Epithelial cell of proximal tubule (primary cell): ENCODE data around the gene AKAP7. TPM values are rescaled to one million over a fixed set of nuclear protein-coding genes. Genes with fewer than 3 reads are reported as not detected.
"Not testable (repeated sequence)": the region's sequence is repeated elsewhere in the genome, so short reads cannot be mapped to it uniquely, and the experiment has no call there.

Experiments used
- DNase-seq: peaks from one replicate; pipeline ENCODE4 v3.0.0-alpha.2; 2011; ENCODE audit warnings: low read depth
- H3K4me3 ChIP-seq: 2 replicates; pipeline ENCODE4 v1.5.1; 2011; ENCODE audit warnings: low read depth, mild to moderate bottlenecking, low read length
- total RNA-seq: library from RNA; depleted of rRNA; stranded (reverse); fragments of >200 nt; gene quantifications from 2 replicates; pipeline ENCODE4 v1.2.3, GENCODE V29; 2015
- TF ChIP-seq, protein P1 (sequence below): conservative IDR thresholded peaks from 2 replicates; pipeline ENCODE4 v1.5.1; 2012; ENCODE audit warnings: low read depth, mild to moderate bottlenecking, low read length

AKAP7 gene
- total RNA-seq, 1 donor from 2014 or later, result 3.5 TPM

DNA sequence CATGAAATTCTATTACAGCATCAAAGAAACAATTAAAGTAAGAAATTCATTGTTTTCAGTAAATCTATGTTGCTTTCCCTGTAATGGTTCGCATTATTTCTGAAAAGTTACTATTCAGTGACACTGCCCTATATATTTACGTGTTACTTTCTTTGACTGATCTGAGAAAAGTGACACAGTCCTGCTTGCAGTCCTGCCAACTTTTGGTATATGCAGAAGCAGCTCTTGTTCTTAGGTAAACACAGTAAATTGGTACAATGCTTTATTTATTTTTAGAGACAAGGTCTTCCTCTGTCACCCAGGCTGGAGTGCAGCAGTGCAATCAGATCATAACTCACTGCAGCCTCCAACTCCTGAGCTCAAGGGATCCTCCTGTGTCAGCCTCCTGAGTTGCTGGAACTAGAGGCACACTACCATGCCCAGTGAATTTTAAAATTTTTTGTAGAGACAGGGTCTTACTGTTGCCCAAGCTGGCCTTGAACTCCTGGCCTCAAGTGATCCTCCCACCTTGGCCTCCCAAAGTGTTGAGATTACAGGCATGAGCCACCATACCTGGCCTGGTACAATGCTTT lies 151.3 kb downstream of the AKAP7 start:
- H3K4me3 ChIP-seq, result no peak overlapping the region
- no peak for DNase-seq
- TF ChIP-seq, protein P1, sequence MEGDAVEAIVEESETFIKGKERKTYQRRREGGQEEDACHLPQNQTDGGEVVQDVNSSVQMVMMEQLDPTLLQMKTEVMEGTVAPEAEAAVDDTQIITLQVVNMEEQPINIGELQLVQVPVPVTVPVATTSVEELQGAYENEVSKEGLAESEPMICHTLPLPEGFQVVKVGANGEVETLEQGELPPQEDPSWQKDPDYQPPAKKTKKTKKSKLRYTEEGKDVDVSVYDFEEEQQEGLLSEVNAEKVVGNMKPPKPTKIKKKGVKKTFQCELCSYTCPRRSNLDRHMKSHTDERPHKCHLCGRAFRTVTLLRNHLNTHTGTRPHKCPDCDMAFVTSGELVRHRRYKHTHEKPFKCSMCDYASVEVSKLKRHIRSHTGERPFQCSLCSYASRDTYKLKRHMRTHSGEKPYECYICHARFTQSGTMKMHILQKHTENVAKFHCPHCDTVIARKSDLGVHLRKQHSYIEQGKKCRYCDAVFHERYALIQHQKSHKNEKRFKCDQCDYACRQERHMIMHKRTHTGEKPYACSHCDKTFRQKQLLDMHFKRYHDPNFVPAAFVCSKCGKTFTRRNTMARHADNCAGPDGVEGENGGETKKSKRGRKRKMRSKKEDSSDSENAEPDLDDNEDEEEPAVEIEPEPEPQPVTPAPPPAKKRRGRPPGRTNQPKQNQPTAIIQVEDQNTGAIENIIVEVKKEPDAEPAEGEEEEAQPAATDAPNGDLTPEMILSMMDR, result no peak

DNA sequence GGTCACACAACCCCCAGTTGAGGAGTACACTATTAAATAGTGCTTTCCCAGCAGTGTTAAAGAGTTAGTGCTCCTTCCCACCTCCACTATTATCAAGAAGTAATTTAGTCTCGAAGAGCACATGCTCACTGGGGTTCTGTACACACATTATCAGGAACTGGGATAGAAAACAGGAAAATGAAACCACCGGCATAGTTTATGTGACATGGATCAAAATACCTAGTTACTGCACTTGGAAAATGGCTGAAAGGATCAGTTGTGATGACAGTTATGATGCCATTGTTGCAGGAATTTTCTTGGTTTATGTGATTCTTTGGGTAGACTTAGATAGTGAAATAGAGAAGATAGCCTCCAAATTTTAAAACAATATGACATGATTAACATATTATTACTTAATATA lies 152.9 kb downstream of the AKAP7 start:
- no peak for DNase-seq
- no peak overlapping the region for H3K4me3 ChIP-seq
- TF ChIP-seq, protein P1, result no peak

GRCh38 chr6:131290955-131291354 lies 155.7 kb downstream of the AKAP7 start:
- no peak for DNase-seq

GRCh38 chr6:131292145-131292938 lies 157.1 kb downstream of the AKAP7 start:
- TF ChIP-seq, protein P1, result no peak
- no peak for DNase-seq
- no peak overlapping the region for H3K4me3 ChIP-seq

More at GRCh38 chr6:131290955-131291354, 155.7 kb downstream of the AKAP7 start:
- H3K4me3 ChIP-seq, result no peak overlapping the region
- TF ChIP-seq, protein P1, result no peak

GRCh38 chr6:131293472-131293911 lies 158.2 kb downstream of the AKAP7 start:
- no peak overlapping the region for H3K4me3 ChIP-seq
- TF ChIP-seq, protein P1, result no peak
- DNase-seq, result no peak

- TF ChIP-seq, protein P1, result no peak
- no peak overlapping the region for H3K4me3 ChIP-seq
- DNase-seq, result no peak
These were observed 159.8 kb downstream of the AKAP7 start for GRCh38 chr6:131295081-131295480.

GRCh38 chr6:131300826-131301225 lies 165.6 kb downstream of the AKAP7 start:
- H3K4me3 ChIP-seq, result not testable (repeated sequence)

More at GRCh38 chr6:131300826-131301225, 165.6 kb downstream of the AKAP7 start:
- not testable (repeated sequence) for DNase-seq
